NCI-H524 treated with DMSO at 0.1 percent for 48 hours (cell line): ENCODE measurements around the gene DOK5.

ENCODE experiments used
- DNase-seq: peaks from one replicate; lab custom pipeline; 2025; lab: John Stamatoyannopoulos, UW

Gene DOK5

DNA sequence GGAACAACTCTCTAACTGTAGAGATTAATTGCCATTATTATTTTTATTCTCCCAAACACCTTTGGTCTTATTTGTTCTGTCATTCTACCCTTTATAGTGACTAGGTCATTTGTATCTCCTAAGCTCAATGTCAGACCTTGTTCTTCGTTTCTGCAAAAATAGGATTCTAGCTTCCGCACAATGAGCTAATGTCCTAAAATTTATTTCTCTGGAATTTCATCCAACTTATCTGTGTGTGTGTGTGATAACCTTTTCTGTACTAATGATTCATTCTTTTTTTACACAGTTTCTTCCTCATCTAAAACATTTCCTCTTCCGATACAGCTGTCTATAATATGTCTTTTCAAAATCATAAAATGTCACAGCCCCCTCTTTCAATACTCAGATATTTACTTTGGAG is 84.5 kb downstream of the DOK5 start:
- no peak for DNase-seq

DNA sequence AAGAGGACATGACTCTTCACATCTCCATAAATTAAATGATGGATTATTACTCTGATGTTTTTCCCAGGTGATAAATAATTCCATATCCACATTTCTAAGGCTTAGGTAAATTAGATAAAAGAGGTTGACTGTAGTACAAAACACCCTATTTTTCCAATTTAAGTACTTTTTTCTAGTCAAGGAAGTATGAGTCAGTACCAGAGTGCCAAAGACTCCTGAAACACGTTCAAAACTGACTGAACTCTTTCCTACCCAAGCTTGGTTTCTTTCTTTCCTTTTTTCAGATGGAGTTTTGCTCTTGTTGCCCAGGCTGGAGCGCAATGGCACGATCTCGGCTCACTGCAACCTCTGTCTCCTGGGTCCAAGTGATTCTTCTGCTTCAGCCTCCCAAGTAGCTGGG is 85.0 kb downstream of the DOK5 start:
- DNase-seq, result no peak

DNA sequence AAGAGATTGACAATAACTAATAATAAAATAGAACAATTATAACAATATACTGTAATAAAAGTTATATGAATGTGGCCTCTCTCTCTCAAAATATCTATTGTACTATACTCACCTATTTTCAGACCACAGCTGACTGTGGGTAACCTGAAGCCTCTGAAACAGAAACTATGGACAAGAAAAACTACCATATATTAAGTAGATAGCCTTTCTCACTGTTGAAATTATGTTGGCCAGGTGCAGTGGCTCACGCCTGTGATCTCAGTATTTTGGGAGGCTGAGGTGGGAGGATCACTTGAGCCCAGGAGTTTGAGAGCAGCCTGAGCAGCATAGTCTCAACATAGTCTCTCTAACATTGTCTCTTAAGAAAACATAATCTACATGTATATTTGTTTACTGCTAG is 89.9 kb downstream of the DOK5 start:
- no peak for DNase-seq

DNA sequence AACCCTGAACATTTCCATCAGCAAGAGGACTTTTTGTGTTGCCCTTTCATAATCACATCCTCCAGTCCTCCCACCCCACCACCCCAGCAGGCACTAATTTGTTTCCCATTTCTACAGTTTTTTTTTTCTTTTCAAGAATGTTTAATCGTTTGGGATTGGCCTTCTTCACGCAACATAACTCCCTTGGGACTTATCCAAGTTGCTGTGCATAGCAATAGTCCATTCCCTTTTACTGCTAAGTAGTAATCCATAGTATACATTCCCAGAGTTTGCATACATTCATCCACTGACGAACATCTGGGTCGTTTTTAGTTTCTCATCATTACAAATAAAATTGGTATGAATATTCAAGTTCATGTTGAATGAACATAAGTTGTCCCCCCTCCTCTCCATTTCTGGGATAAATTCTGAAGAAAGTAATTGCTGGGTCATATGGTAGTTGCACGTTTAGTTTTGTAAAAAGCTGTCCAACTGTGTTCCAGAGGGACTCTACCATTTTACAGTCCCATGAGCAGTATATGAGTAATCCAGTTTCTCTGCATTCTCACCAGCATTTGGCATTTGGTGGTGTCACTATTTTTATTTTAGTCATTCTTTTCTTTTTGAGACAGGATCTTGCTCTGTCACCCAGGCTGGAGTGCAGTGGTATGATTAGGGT is 90.8 kb downstream of the DOK5 start:
- no peak for DNase-seq

DNA sequence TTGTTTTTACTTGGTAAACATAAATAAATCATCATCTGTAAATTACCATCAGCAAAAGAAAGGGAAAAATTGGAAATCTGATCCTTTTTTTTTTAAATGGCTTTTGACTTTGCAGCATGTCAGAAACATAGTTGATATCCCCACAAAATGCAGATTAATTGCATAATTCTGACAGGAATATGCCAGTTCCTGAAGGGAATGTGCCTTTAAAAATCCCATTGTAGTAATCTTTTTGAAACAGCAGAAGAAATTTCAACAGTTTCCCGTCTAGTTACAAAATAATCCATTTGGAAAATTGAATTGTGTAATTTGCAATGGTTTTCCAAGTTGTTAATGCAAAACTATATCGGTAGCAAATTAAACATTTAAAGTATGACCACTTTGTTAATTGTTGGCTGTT is 95.2 kb downstream of the DOK5 start:
- DNase-seq, result no peak

DNA sequence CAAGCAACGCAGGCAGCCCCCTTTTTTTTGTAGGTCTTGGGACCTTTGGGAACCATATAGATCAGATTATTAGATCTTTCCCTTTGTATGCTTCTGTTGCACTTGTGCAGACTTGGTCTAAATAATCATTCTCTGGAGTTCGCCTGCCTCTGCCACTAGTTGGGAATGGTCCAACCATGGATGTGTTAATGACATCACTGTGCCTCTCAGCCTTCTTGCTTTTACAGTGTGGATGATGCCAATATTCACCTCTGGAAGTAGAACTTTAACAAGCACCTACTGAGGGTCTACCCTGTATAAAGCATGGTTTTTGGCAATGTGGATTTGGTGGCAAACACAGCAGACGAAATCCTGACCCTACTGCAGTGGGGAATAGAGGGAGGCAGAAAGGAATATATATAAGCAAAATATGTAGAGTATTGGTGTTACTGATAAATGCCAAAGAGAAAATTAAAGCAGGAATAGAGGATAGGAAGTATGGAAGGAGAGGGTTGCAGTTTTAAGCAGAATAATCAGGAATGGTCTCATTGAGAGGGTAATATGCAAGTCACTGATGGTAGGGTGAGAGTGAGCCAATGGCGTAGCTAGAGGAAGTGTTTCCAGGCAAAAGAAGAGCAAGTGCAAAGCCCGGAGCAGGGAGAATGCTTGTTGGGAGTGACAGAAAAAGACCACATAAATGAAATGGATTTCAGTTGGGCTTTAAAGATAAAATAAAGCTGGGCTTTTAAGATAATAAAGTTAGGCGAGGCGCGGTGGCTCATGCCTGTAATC is 97.5 kb downstream of the DOK5 start:
- no peak for DNase-seq

DNA sequence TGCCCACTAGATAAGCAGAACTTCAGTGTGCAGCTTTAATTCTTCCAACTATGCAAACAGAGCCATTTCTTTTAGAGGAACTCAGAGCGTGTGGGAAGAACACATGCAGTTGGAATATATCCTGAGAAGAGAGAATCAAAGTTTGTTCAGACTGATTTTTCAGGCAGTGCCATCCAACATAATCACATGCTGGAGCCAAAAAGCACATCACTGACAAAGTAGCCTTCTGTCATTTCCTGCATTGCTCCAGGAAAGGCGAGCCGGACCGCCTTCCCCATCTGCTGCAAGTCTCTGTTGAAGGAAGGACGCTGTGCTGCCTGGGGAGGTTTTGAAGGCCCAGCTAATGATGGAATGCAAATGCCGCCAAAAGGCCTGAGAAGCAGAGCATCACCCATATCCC is 98.4 kb downstream of the DOK5 start:
- no peak for DNase-seq

DNA sequence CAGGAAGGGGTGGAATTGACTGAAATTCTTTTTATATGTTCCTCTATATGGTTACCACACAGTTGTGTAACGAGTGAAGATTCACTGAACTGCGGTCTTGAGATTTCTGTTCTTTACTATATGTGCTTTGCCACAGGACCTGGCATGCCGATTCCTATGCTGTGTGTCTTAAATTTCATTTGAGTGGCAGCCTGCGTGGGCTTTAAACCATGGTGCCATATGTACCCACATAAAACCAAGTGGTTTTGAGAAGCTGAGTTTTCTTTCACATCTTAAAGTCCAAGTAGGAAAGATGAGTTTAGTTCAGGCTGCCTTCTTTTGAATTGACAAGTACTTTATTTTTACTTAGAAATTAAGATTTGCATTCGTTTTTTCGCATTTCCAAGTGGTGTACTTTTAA is 101.1 kb downstream of the DOK5 start:
- DNase-seq, result no peak

DNA sequence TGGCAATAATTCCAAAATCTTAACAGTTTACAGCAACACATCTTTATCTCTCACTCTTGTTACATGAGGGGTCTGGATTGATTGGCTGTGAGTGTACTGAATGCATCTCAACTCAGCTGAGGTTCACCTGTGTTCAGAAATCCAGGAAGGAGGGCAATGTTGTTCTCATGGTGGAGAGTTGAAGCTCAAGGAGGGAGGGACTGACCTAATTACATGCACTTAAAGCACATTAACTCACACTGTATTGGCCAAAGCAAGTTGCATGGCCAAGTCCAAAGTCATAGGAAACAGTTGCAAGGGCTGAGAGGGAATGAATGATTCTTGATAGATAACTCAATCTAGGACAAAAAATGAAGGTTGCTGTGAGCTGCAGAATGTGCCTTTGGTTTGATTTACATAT is 102.2 kb downstream of the DOK5 start:
- no peak for DNase-seq

DNA sequence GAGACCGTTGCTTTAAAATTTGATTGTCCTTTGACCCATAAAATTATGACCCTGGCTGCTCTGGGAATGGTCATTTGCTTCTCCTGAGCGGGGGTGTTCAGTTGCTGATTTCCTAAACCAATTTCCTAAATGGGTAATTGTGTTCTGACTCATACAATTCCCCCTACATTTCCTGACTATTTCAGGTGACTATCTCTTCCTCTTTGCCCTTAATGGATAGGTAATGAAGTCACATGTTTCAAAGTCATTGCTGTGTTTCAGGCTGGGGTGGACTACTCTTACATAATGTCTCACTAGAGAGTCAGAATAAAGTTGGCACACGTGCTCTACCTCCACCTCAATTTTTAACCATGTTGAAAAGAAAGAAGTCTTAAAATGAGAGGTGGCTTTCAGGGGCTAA is 109.8 kb downstream of the DOK5 start:
- DNase-seq, result no peak

DNA sequence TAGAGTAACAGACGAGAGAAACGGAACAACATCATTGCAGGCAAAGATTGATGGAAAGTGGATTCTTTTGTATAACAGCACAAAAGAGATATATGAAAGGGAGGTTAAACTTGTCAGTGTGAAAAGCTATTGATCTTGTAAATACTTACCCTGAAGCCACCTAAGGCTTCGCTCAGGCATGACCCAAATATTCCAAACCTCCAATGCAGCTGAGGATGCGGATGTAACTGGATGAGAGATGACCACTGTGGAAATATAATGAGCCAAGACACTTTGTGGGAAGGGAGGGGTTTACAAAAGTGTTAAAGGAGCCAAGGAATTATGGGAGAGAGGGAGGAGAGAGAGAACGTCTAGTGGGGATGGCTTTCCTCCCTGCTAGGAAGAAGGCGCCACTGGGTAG is 112.0 kb downstream of the DOK5 start:
- DNase-seq, result no peak

DNA sequence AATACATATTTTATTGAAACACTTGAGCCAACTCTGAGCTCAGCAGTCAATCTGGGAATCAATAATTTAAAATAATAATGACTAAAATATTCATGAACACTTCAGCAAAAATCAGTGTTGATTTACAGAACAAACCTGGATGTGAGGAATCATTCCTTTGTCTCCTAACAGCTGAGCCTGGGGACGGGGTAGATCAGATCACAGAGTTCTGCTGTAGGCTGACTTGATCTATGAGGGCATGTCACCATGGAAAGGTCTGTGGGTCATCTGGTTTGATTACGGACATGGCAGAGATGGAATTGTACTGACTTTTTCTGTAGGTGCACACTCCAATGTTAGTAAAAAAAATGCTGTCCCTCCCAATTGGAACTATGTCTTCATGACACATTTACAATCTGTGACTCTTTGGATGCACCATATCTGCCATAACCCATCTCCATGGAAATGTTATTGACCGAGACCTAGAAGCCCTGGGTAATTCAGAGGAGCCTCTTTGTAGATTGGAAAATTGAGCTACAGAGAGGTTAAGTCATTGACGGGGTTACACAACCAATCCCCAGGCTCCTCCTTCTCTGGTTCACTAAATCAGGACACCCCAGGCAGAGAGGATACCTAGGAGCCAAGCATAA is 114.1 kb downstream of the DOK5 start:
- DNase-seq, result no peak

DNA sequence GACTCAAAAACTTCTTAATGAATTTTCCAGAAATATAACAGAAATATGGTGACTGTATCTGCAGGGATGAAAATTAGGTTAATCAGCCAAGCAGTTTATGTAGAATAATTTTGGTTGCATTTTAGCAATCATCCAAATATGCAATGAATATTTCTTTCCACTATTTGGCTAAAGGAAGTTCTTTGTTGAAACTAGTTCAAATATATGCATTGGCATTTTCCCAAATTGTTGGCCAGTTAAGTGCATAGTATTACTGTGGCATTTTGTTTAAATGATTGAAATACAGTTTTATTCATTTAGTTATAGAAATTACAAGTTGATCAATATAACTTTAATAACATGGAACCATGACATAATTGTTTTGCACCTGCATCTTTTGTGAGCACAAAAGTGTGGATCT is 115.5 kb downstream of the DOK5 start:
- DNase-seq, result no peak

DNA sequence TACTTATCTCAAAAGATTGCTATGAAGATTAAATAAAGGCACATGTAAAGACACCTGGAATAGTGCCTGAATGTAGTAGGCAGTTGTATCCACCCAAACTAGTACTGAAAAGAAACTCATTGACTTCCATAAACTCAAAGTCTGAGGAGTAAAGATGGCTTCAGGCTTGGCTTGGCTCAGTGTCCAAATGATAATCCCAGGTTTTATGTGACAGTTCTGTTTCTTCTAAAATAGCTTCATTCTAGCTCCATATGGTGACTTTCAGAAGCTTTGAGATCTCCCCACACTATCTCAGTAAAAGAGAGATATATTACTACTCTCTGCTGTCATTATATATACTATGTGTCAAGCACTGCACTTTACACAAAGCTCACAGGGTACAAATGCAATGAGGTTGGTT is 121.3 kb downstream of the DOK5 start:
- no peak for DNase-seq

DNA sequence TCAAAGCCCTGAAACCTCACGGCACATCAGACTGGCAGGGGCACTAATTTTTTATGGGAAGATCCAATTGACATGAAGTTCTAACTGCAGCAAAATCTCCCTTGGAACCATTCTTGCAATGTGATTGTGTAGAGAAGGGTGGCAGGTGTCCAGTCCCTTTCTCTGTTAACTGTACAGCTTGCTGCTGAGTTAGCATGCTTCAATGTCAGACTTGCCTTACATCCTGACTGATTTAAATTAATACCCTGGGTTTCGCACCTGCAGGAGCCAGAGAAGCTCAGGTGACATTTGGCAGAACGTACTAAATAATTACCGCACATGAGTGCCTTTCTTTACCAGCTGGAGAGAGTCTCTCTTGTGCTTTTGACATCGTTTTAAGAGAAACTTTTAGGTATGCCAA is 123.0 kb downstream of the DOK5 start:
- DNase-seq, result no peak

DNA sequence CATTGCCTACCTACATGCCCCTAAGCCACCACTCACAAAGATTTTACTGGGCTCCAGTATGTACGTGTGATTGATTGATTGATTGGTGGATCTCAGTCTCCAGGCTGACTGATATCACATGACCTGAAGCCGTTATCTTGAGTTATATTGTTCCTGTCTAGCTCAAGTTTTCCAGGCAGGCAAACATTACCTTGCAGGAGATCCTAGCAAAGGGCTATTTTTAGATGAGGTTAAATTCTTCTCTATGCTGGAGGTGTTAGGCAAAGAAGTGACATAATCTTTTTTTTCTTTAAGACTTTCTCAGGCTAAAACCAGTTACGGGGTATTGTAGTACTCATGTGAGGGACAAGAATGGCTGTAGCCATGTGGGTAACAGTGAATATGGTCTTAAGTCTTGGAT is 125.2 kb downstream of the DOK5 start:
- DNase-seq, result no peak

DNA sequence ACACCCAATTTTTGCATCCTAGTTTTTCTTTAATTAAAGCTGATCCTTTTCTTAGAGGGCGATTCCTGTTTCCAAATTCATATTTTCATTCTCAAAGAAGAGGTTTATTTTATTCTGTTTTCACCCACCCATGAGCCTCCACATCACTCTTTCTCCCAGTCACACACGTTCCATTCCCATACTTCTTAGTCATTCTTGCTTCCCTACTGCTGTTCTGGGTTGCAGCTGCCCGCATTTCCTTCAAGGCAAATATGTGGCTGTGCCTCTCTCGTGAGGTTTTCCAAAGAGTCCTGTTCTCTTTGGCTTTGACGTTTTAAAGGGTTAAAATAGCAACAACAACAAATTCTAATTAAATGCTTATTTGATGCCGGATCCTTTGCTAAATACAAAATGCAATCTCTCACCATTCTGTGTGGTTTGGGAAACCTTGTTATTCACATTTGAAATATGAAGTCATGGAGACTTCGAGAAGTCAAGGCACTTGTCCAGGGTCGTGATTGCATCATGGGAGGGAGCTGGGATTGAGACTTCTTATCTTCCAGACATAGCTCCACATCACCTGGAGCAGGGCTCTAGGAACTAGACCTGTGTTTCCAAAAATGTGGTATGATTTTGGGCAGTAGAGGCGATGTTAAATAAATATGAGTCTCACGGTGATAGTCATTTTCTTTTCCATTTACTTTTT is 126.6 kb downstream of the DOK5 start:
- no peak for DNase-seq

DNA sequence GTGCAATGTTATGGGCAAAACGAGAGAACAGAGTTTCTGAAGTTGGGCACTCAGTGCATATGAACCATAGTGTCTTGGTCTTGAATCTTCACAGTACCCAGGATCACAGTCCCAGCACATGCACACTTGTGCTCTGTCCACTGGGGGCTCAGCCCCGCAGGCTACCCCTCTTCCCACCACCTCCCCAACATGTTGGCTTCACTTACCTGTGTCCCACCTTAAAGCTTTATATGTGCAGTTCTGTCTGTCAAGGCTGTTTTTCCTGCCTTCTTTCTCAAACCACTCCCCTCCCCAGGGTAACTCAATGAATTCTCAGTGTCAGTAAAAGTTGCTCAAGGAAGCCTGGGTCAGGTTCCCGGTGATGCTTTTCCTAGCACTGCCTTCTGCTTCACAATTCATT is 129.9 kb downstream of the DOK5 start:
- DNase-seq, result no peak

DNA sequence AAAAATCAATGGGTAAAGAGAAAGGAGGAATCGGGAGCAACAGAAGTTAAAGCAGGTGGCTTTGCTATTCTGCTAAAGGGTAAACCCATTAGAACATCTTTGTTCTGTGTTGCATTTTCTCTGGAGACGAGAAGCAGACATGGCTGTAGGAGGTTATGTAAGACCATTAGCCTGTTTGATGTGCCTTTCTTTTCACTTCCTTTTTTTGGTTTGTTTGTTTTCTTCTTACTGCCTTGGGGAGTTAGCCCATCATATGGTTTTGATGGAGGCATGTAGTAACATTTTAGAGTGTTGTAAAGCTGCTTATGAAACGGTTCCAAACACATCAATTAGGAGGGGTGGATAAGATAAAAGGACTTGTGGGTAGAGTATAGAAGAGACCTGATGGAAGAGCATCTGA is 131.0 kb downstream of the DOK5 start:
- DNase-seq, result no peak

DNA sequence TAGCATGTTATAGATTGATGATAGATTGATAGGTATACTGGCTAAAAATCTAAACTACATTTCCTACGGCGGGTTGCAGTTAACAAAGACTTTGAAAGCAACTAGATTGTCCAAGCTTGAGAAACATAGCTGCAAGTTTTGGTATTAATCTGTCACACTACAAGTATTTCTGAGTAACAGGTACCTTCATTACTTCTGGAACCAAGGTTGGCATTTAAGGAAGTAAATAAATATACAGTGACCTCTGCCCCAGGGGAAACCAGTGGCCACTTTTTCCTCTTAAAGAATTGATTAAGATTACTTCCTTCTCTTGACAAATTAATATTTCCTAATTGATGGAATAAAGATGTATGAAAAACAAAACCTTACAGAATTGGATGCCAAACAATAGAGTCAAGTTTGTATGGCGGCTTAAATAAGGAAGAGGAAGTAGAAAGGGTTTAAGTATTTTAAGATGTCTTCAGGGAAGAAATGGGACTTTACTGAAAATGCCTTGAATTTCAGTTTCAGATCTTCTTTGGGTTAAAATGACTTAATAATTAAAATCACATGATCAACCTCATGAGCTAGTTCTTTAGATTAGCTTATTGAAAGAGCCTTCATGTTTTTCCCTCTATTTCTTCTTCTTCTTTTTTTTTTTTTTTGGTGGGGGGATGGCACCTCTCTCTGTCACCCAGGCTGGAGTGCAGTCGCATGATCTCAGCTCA is 132.8 kb downstream of the DOK5 start:
- DNase-seq, result no peak

DNA sequence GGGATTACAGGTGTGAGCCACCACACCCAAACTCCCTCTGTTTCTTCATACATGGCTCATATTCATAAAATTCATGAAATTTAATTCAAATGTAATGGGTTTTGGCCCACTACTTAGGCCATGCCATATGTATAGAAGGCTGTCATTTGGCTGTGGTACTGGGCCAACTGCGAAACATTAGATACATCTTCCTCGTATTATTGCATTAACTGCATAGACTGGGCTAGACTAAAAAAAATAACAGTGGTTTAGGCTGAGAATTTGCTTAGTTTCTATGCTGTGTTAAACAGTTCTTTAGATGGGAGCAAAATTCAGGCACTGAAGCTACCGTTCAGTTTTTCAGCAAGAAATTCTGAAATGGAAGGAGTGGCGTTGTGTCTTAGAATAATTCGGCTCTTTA is 133.6 kb downstream of the DOK5 start:
- DNase-seq, result no peak

DNA sequence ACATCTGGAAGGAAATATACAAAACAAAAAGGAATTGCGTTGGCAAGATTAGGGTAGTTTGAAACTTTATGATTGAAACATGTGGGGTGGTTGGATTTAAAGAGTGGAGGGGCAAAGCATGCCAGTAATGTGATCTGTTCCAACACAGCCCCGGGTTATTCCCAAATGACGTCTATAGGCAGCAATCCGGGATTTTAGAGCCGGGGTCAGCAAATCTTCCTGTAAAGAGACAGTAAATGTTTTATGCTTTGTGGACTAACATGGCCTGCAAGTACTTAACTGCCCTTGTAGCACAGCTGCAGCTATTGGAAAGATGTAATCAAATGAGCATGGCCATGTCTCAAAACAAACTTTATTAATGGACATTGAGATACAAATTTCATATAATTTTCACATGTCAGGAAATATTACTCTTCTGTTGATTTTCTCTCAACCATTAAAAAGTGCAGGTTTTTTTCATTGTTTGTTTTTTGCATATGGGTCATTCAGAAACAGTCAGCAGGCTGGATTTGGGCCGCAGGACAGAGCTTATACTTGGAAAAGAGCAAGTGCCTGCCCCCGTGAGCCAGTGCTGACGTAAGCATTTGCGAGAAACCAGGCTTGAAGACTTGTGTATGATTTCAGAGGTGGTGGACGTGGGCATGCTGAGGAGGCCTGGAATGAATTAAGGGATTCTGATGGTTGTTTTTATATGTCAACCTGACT is 136.5 kb downstream of the DOK5 start:
- DNase-seq, result no peak
